ENCODE results near the gene SLC10A7.

Gene SLC10A7

DNA sequence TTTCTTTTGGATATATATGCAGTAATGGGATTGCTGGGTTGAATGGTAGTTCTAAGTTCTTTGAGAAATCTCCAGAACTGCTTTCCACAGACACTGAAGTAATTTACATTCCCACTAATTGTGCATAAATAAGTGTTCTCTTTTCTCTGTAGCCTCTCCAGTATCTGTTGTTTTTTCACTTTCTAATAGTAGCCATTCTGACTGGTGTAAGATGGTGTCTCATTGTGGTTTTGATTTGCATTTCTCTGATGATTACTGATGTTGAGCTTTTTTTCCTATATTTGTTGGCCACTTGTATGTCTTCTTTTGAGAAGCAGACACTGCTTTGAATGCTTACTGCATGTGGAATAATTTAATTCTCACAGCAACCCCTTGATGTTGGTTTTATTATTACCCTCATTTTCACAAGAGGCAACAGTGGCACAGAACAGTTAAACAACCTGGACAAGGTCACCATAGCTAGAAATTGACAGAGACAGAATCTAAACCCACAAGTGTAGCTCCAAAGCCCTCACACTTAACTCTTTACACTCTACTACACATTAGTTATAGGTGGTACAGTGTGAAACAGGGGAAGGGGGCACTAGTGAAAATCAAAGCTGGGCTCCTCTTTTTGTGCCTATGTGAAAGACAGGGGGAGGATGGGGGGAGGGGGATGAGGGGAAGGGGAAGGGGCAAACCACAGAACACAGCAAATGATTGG lies 211.3 kb downstream of the SLC10A7 start:
- Histone ChIP-seq H3F3A (ENCODE audit: insufficient read depth, low read length) (no peaks in the 10 kb centered on the region), H4K20me1 (ENCODE audit: insufficient read depth, low read length) (no peaks in the 10 kb centered on the region), H2AFZ (ENCODE audit: low read length) (no peak overlapping the region), H3K27me3 (replicated peaks; ENCODE audit: insufficient read depth, low read length) (no peaks in the 10 kb centered on the region), H3K79me2 (ENCODE audit: low read length) (no peaks in the 10 kb centered on the region), H3K4me3 (ENCODE audit: low read length) (no peak overlapping the region), H3K9me3 (replicated peaks; ENCODE audit: insufficient read depth, low read length) (no peaks in the 10 kb centered on the region), H3K9ac (ENCODE audit: low read length) (no peak overlapping the region), H3K27ac (ENCODE audit: low read length) (no peak overlapping the region), H3K36me3 (replicated peaks; ENCODE audit: insufficient read depth, low read length) (no peaks in the 10 kb centered on the region), H3K4me1 (ENCODE audit: low read length) (peaks cover 18% of the 10 kb centered on the region), H3K4me2 (ENCODE audit: low read depth, low read length) (peak overlapping the region; percentile 40), H3K9me2 (replicated peaks; ENCODE audit: insufficient read depth, low read length) (no peaks in the 10 kb centered on the region)
- no peak for TF ChIP-seq EZH2 (optimal IDR thresholded peaks at IDR 0.05; ENCODE audit: low read depth, low read length)
- TF ChIP-seq EZH2phosphoT487 (IDR thresholded peaks at IDR 0.05; ENCODE audit: low read length), result no peak
- TF ChIP-seq, protein P1, sequence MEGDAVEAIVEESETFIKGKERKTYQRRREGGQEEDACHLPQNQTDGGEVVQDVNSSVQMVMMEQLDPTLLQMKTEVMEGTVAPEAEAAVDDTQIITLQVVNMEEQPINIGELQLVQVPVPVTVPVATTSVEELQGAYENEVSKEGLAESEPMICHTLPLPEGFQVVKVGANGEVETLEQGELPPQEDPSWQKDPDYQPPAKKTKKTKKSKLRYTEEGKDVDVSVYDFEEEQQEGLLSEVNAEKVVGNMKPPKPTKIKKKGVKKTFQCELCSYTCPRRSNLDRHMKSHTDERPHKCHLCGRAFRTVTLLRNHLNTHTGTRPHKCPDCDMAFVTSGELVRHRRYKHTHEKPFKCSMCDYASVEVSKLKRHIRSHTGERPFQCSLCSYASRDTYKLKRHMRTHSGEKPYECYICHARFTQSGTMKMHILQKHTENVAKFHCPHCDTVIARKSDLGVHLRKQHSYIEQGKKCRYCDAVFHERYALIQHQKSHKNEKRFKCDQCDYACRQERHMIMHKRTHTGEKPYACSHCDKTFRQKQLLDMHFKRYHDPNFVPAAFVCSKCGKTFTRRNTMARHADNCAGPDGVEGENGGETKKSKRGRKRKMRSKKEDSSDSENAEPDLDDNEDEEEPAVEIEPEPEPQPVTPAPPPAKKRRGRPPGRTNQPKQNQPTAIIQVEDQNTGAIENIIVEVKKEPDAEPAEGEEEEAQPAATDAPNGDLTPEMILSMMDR (IDR thresholded peaks at IDR 0.05; ENCODE audit: low read length), result no peak
- peak; percentile 14 for DNase-seq

DNA sequence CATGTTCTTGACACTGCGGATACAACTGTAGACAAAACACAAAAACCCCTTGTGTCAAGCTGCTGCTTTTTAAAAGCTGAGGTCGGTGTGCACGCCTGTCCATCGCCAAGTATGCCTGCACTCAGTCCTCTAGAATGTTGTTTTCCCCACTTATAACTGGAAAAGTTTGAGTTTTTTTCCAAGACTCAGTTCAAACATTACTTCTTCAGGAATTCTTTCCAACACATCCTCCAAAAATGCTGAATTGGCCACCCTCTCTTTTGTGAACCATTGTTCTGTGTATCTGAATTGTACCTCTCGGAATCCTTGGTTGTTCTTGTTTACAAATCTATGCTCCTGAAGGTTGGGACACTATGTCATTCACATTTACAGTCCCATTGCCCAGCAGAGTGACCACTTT lies 212.8 kb downstream of the SLC10A7 start:
- H3K9ac ChIP-seq (ENCODE audit: low read length), result no peak overlapping the region
- no peaks in the 10 kb centered on the region for H3K9me2 ChIP-seq (replicated peaks; ENCODE audit: insufficient read depth, low read length)
- H3K4me1 ChIP-seq (ENCODE audit: low read length), result peaks cover 18% of the 10 kb centered on the region
- H3K27ac ChIP-seq (ENCODE audit: low read length), result no peak overlapping the region
- H3F3A ChIP-seq (ENCODE audit: insufficient read depth, low read length), result no peaks in the 10 kb centered on the region
- no peaks in the 10 kb centered on the region for H3K36me3 ChIP-seq (replicated peaks; ENCODE audit: insufficient read depth, low read length)
- no peaks in the 10 kb centered on the region for H3K9me3 ChIP-seq (replicated peaks; ENCODE audit: insufficient read depth, low read length)
- TF ChIP-seq, protein P1 (IDR thresholded peaks at IDR 0.05; ENCODE audit: low read length), result no peak
- TF ChIP-seq EZH2 (optimal IDR thresholded peaks at IDR 0.05; ENCODE audit: low read depth, low read length) (no peak), EZH2phosphoT487 (IDR thresholded peaks at IDR 0.05; ENCODE audit: low read length) (no peak)
- no peaks in the 10 kb centered on the region for H4K20me1 ChIP-seq (ENCODE audit: insufficient read depth, low read length)
- H3K4me2 ChIP-seq (ENCODE audit: low read depth, low read length), result no peak overlapping the region
- no peak overlapping the region for H3K4me3 ChIP-seq (ENCODE audit: low read length)
- H3K79me2 ChIP-seq (ENCODE audit: low read length), result no peaks in the 10 kb centered on the region
- DNase-seq, result no peak
- H2AFZ ChIP-seq (ENCODE audit: low read length), result no peak overlapping the region
- H3K27me3 ChIP-seq (replicated peaks; ENCODE audit: insufficient read depth, low read length), result no peaks in the 10 kb centered on the region

DNA sequence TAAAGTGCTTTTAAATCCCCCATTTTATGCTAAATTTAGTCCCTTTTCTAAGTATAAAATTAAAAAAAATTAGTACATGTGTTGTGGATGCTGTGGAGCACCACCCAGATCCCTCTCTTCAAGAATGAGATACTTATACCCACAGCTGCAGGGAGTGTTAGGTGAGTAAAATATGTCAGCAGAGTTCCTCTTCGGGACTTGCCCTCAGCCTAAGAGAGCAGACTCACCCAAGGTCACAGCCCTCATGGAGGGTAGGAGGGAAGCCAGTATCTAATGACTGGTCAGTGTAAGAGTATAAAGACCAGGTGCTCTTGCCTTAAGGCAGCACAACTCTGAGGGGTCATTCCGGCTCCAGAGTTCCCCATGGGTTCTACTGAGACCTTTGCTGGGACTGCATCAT lies 218.9 kb downstream of the SLC10A7 start:
- no peak overlapping the region for H3K27ac ChIP-seq (ENCODE audit: low read length)
- no peak overlapping the region for H3K4me3 ChIP-seq (ENCODE audit: low read length)
- no peak overlapping the region for H3K4me2 ChIP-seq (ENCODE audit: low read depth, low read length)
- H3K9me3 ChIP-seq (replicated peaks; ENCODE audit: insufficient read depth, low read length), result no peaks in the 10 kb centered on the region
- DNase-seq, result no peak
- no peaks in the 10 kb centered on the region for H3K36me3 ChIP-seq (replicated peaks; ENCODE audit: insufficient read depth, low read length)
- no peaks in the 10 kb centered on the region for H3F3A ChIP-seq (ENCODE audit: insufficient read depth, low read length)
- no peaks in the 10 kb centered on the region for H3K79me2 ChIP-seq (ENCODE audit: low read length)
- no peak overlapping the region for H2AFZ ChIP-seq (ENCODE audit: low read length)
- H3K9me2 ChIP-seq (replicated peaks; ENCODE audit: insufficient read depth, low read length), result no peaks in the 10 kb centered on the region
- no peaks in the 10 kb centered on the region for H3K27me3 ChIP-seq (replicated peaks; ENCODE audit: insufficient read depth, low read length)
- no peaks in the 10 kb centered on the region for H4K20me1 ChIP-seq (ENCODE audit: insufficient read depth, low read length)
- H3K4me1 ChIP-seq (ENCODE audit: low read length), result no peaks in the 10 kb centered on the region
- TF ChIP-seq, protein P1 (IDR thresholded peaks at IDR 0.05; ENCODE audit: low read length), result no peak
- no peak for TF ChIP-seq EZH2 (optimal IDR thresholded peaks at IDR 0.05; ENCODE audit: low read depth, low read length)
- TF ChIP-seq EZH2phosphoT487 (IDR thresholded peaks at IDR 0.05; ENCODE audit: low read length), result no peak
- H3K9ac ChIP-seq (ENCODE audit: low read length), result no peak overlapping the region
